HCT116 (cell line): ENCODE measurements around the gene UNC79. TPM values are rescaled to one million over a fixed set of nuclear protein-coding genes. Genes with fewer than 3 reads are reported as not detected.

ENCODE experiments used
- ATAC-seq: fragments of 200-7000 bp; cut with Tn5 transposase; 2 replicates; pipeline ENCODE4 v1.9.1; 2020; ENCODE audit warnings: mild to moderate bottlenecking, moderate library complexity
- BruUV-seq: library from RNA; stranded (reverse); fragments of 400-500 nt; replicated peaks from 2 replicates; lab custom pipeline; 2021; lab: Mats Ljungman, UMichigan
- CTCF ChIA-PET: fragments of 300-600 bp; sonication (Branson Sonifier 250); formaldehyde crosslinking; loops from one replicate; lab custom pipeline; 2021; ENCODE audit warnings: antibody characterized with exemption; lab: Charles Lee
- POLR2A ChIA-PET: fragments of 300-600, 350-600 bp; sonication (Branson Sonifier 250); formaldehyde crosslinking; loops from one replicate; lab custom pipeline; 2021; ENCODE audit warnings: antibody characterized with exemption; lab: Charles Lee
- RAD21 ChIA-PET, 2 experiments: fragments of 300-600 bp; sonication (Branson Sonifier 250); formaldehyde crosslinking; loops; one replicate each; lab custom pipeline; 2023; ENCODE audit warnings: low total read pairs in 2 of 2; ENCODE audit not compliant: uncharacterized antibody in 2 of 2, unreplicated experiment in 2 of 2, low non-redundant PET in 1 of 2; lab: Charles Lee
- DNase-seq: peaks from one replicate; pipeline ENCODE4 v3.0.0-alpha.2; 2010; ENCODE audit warnings: low read depth, low spot score
- H2AFZ ChIP-seq: fragments of 200-600 bp; shearing (Covaris generic), sonication (generic); 2 replicates; pipeline ENCODE4 v1.6.1; 2017; ENCODE audit warnings: low read depth, mixed run types, mixed read lengths, antibody characterized with exemption, low read length; ENCODE audit not compliant: poor library complexity, severe bottlenecking
- H3K27ac ChIP-seq: 2 replicates; pipeline ENCODE4 v1.5.1; 2012; ENCODE audit warnings: low read depth, low read length
- H3K27me3 ChIP-seq: fragments of 200-600 bp; sonication (generic); 2 replicates; pipeline ENCODE4 v1.6.1; 2016; ENCODE audit warnings: mixed run types, low read length, mixed read lengths; ENCODE audit not compliant: insufficient read depth
- H3K36me3 ChIP-seq, 2 experiments: fragments of 200-500 bp in 1 of 2; fragments of 200-600 bp in 1 of 2; sonication (Bioruptor generic) in 1 of 2; sonication (generic) in 1 of 2; 2 replicates each; pipeline versions ENCODE4 v1.5.1 to v1.6.1; 2014 to 2016; ENCODE audit warnings: low read length in 2 of 2, inconsistent platforms in 1 of 2, mixed read lengths in 1 of 2, mixed run types in 1 of 2; ENCODE audit not compliant: insufficient read depth in 2 of 2, control insufficient read depth in 1 of 2
- H3K4me1 ChIP-seq, 2 experiments: fragments of 200-600 bp in 1 of 2; sonication (generic) in 1 of 2; 2 replicates each; pipeline versions ENCODE4 v1.5.1 to v1.6.1; 2012 to 2017; ENCODE audit warnings: low read length in 2 of 2, inconsistent platforms in 1 of 2, mild to moderate bottlenecking in 1 of 2, mixed read lengths in 1 of 2, mixed run types in 1 of 2, moderate library complexity in 1 of 2; ENCODE audit not compliant: insufficient read depth in 2 of 2, control insufficient read depth in 1 of 2
- H3K4me2 ChIP-seq: fragments of 200-600 bp; sonication (generic); 2 replicates; pipeline ENCODE4 v1.6.1; 2017; ENCODE audit warnings: mixed run types, low read length, mixed read lengths
- H3K4me3 ChIP-seq, 2 experiments: fragments of 200-600 bp in 1 of 2; sonication (generic) in 1 of 2; replicated peaks in 1 of 2; 2 replicates each; pipeline ENCODE4 v1.5.1; 2011 to 2016; ENCODE audit warnings: low read length in 2 of 2, control low read depth in 1 of 2, low read depth in 1 of 2, mild to moderate bottlenecking in 1 of 2, mixed read lengths in 1 of 2, mixed run types in 1 of 2
- H3K79me2 ChIP-seq: fragments of 200-600 bp; sonication (generic); 2 replicates; pipeline ENCODE4 v1.6.1; 2017; ENCODE audit warnings: mild to moderate bottlenecking, mixed run types, low read length, moderate library complexity, mixed read lengths; ENCODE audit not compliant: insufficient read depth
- H3K9ac ChIP-seq: fragments of 200-600 bp; sonication (generic); 2 replicates; pipeline ENCODE4 v1.6.1; 2016; ENCODE audit warnings: low read length, mixed read lengths
- H3K9me2 ChIP-seq: fragments of 200-600 bp; sonication (generic), shearing (Covaris generic); 2 replicates; pipeline ENCODE4 v1.6.1; 2017; ENCODE audit warnings: mixed run types, mild to moderate bottlenecking, moderate library complexity; ENCODE audit not compliant: insufficient read depth
- H3K9me3 ChIP-seq, 2 experiments: fragments of 200-500 bp in 1 of 2; fragments of 200-600 bp in 1 of 2; sonication (Bioruptor generic) in 1 of 2; sonication (generic) in 1 of 2; 2 replicates each; pipeline ENCODE4 v1.6.1; 2014 to 2017; ENCODE audit warnings: low read length in 2 of 2, mixed read lengths in 2 of 2, inconsistent platforms in 1 of 2, low read depth in 1 of 2, mild to moderate bottlenecking in 1 of 2, mixed run types in 1 of 2, moderate library complexity in 1 of 2; ENCODE audit not compliant: control insufficient read depth in 1 of 2, insufficient read depth in 1 of 2
- H4K20me1 ChIP-seq: fragments of 200-600 bp; sonication (generic), shearing (Covaris generic); 2 replicates; pipeline ENCODE4 v1.6.1; 2017; ENCODE audit warnings: mixed run types, mild to moderate bottlenecking, moderate library complexity; ENCODE audit not compliant: insufficient read depth
- CBX3 ChIP-seq: IDR thresholded peaks from 2 replicates; pipeline ENCODE4 v1.6.1; 2012; ENCODE audit warnings: low read depth
- EZH2 ChIP-seq: fragments of 200-600 bp; sonication (generic); IDR thresholded peaks from 2 replicates; pipeline ENCODE4 v1.6.1; 2017; ENCODE audit warnings: antibody characterized with exemption, mixed run types
- EZH2phosphoT487 ChIP-seq: fragments of 200-600 bp; IDR thresholded peaks from 2 replicates; pipeline ENCODE4 v1.6.1; 2018; ENCODE audit warnings: antibody characterized with exemption, borderline replicate concordance
- FOSL1 ChIP-seq: IDR thresholded peaks from 2 replicates; pipeline ENCODE4 v1.6.1; 2012; ENCODE audit warnings: low read depth
- JUND ChIP-seq: IDR thresholded peaks from 2 replicates; pipeline ENCODE4 v1.6.1; 2012
- MAX ChIP-seq: IDR thresholded peaks from 2 replicates; pipeline ENCODE4 v1.6.1; 2012
- POLR2A ChIP-seq: IDR thresholded peaks from 2 replicates; pipeline ENCODE4 v1.7.0; 2011; ENCODE audit warnings: borderline replicate concordance; ENCODE audit not compliant: insufficient read depth, insufficient read length; ENCODE audit errors: extremely low read depth
- REST ChIP-seq: IDR thresholded peaks from 2 replicates; pipeline ENCODE4 v1.6.1; 2012; ENCODE audit warnings: low read depth
- SP1 ChIP-seq: IDR thresholded peaks from 2 replicates; pipeline ENCODE4 v1.6.1; 2012; ENCODE audit warnings: low read depth
- SRF ChIP-seq: IDR thresholded peaks from 2 replicates; pipeline ENCODE4 v1.6.1; 2012; ENCODE audit warnings: low read depth
- TCF7L2 ChIP-seq: IDR thresholded peaks from 2 replicates; pipeline ENCODE4 v1.7.0; 2011; ENCODE audit warnings: borderline replicate concordance, inconsistent platforms; ENCODE audit not compliant: insufficient read depth, insufficient read length; ENCODE audit errors: extremely low read depth
- intact Hi-C: fragments of 100-400 bp; cut with micrococcal nuclease; formaldehyde crosslinking; loops from 2 replicates; pipeline ENCODE4 v1.10.0; 2022
- total RNA-seq: library from RNA; stranded (reverse); gene quantifications from one replicate; pipeline ENCODE4 v1.2.1, GENCODE V29; 2021; ENCODE audit not compliant: unreplicated experiment
- TF ChIP-seq, protein P1 (sequence below), 3 experiments: fragments of 200-600 bp in 1 of 3; sonication (generic) in 1 of 3; IDR thresholded peaks in 2 of 3; conservative IDR thresholded peaks in 1 of 3; 2 replicates each; pipeline ENCODE4 v1.5.1; 2012 to 2017; ENCODE audit warnings: low read depth in 2 of 3, low read length in 2 of 3, antibody characterized with exemption in 1 of 3, borderline replicate concordance in 1 of 3, control low read depth in 1 of 3, mild to moderate bottlenecking in 1 of 3, mixed read lengths in 1 of 3, mixed run types in 1 of 3, moderate library complexity in 1 of 3; ENCODE audit not compliant: insufficient read depth in 1 of 3

Gene UNC79
- total RNA-seq, 1 experiment from 2014 or later = 0.10 TPM

DNA sequence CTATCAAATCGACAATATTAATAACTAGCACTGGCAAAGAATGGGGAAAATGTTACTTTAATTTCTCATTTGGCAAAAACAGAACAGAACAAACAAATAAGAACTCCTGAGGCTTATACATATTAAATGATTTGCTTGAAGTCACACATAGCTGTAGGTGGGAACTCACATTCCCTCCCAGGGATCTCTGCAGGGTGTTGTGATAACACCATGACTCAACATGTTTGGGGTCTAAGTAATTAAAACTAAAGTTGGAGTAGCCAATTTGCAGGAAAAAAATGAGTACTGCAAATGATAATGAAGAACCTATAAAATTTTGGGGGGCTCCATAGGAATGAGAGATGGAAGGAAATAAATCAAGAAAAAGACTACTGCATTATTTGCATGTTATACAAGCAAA lies 27.5 kb downstream of the UNC79 start:
- Histone ChIP-seq H3K27me3 (peaks cover 28% of the 10 kb centered on the region), H3K9me3 (no peaks in the 10 kb centered on the region), H3K4me1 (no peaks in the 10 kb centered on the region), H3K4me2 (no peak overlapping the region), H3K4me3 (no peak overlapping the region), H3K9me2 (no peaks in the 10 kb centered on the region), H3K27ac (no peak overlapping the region), H3K36me3 (no peaks in the 10 kb centered on the region), H3K79me2 (no peaks in the 10 kb centered on the region), H3K9ac (no peak overlapping the region), H4K20me1 (no peaks in the 10 kb centered on the region), H2AFZ (no peak overlapping the region)
- ChIA-PET RAD21 (no interaction called here), CTCF (no interaction called here), POLR2A (no interaction called here)
- BruUV-seq = no TSS peak
- ATAC-seq = no peak
- DNase-seq = no peak
- TF ChIP-seq SP1 (no peak), JUND (no peak), EZH2 (no peak), CBX3 (no peak), REST (no peak), SRF (no peak)
- intact Hi-C loops = no loop called here

GRCh38 chr14:93462479-93462878 lies 31.7 kb downstream of the UNC79 start:
- POLR2A ChIA-PET = no interaction called here
- TF ChIP-seq TCF7L2 = no peak
- TF ChIP-seq REST = no peak
- TF ChIP-seq, protein P1, sequence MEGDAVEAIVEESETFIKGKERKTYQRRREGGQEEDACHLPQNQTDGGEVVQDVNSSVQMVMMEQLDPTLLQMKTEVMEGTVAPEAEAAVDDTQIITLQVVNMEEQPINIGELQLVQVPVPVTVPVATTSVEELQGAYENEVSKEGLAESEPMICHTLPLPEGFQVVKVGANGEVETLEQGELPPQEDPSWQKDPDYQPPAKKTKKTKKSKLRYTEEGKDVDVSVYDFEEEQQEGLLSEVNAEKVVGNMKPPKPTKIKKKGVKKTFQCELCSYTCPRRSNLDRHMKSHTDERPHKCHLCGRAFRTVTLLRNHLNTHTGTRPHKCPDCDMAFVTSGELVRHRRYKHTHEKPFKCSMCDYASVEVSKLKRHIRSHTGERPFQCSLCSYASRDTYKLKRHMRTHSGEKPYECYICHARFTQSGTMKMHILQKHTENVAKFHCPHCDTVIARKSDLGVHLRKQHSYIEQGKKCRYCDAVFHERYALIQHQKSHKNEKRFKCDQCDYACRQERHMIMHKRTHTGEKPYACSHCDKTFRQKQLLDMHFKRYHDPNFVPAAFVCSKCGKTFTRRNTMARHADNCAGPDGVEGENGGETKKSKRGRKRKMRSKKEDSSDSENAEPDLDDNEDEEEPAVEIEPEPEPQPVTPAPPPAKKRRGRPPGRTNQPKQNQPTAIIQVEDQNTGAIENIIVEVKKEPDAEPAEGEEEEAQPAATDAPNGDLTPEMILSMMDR (IDR thresholded peaks at IDR 0.05 in 2 of 3, conservative IDR thresholded peaks at IDR 0.05 in 1 of 3; ENCODE audit: borderline replicate concordance in 1 of 3, insufficient read depth in 1 of 3, low read depth in 2 of 3, low read length in 2 of 3) = no peak
- TF ChIP-seq MAX = no peak
- TF ChIP-seq EZH2phosphoT487 = no peak
- TF ChIP-seq POLR2A = no peak
- TF ChIP-seq FOSL1 = no peak
- intact Hi-C loops = no loop called here

More at GRCh38 chr14:93462479-93462878, 31.7 kb downstream of the UNC79 start:
- Histone ChIP-seq H3K4me2 (no peak overlapping the region), H2AFZ (no peak overlapping the region), H3K36me3 (no peaks in the 10 kb centered on the region), H3K4me3 (no peak overlapping the region), H3K9me3 (no peaks in the 10 kb centered on the region), H3K79me2 (no peaks in the 10 kb centered on the region), H3K27me3 (peaks cover 2% of the 10 kb centered on the region), H3K9ac (no peak overlapping the region), H3K4me1 (no peaks in the 10 kb centered on the region), H3K9me2 (no peaks in the 10 kb centered on the region), H4K20me1 (no peaks in the 10 kb centered on the region), H3K27ac (no peak overlapping the region)
- ChIA-PET CTCF (no interaction called here), RAD21 (no interaction called here)
- DNase-seq (no peak), ATAC-seq (no peak)
- no TSS peak for BruUV-seq
